Stimulated activated CD8-positive, alpha-beta memory T cell treated with anti-CD3 and anti-CD28 coated beads, Interleukin-7, amount 100 ng/mL, for 48 hours (primary cell): ENCODE data around the gene ZMIZ1.
"Not testable (repeated sequence)": the region's sequence is repeated elsewhere in the genome, so short reads cannot be mapped to it uniquely, and the experiment has no call there.

Experiments
- DNase-seq, 2 donors: peaks; one replicate each; pipeline ENCODE4 v3.0.0-alpha.2; 2020; ENCODE audit warnings: low read depth in 1 of 2; ENCODE audit errors: extremely low read depth in 1 of 2

The ZMIZ1 gene

GRCh38 chr10:79030705-79031104, 38.1 kb upstream of the ZMIZ1 start:
- DNase-seq = no peak

- no peak for DNase-seq
These were observed 37.0 kb upstream of the ZMIZ1 start for GRCh38 chr10:79031723-79032122.

GRCh38 chr10:79034271-79034876, 34.4 kb upstream of the ZMIZ1 start:
- no peak for DNase-seq

GRCh38 chr10:79036416-79036815, 32.4 kb upstream of the ZMIZ1 start:
- not testable (repeated sequence) for DNase-seq

GRCh38 chr10:79038104-79038840, 30.5 kb upstream of the ZMIZ1 start:
- DNase-seq = no peak

- DNase-seq = no peak
These were observed 29.9 kb upstream of the ZMIZ1 start for GRCh38 chr10:79038841-79039201.

GRCh38 chr10:79042639-79043411, 25.9 kb upstream of the ZMIZ1 start:
- DNase-seq = no peak

- DNase-seq = no peak
These were observed 24.6 kb upstream of the ZMIZ1 start for GRCh38 chr10:79044036-79044632.

GRCh38 chr10:79044846-79045245, 23.9 kb upstream of the ZMIZ1 start:
- no peak for DNase-seq

- no peak for DNase-seq
These were observed 23.1 kb upstream of the ZMIZ1 start for GRCh38 chr10:79045566-79046175.

GRCh38 chr10:79046326-79046725, 22.4 kb upstream of the ZMIZ1 start:
- no peak for DNase-seq

GRCh38 chr10:79046741-79047583, 21.8 kb upstream of the ZMIZ1 start:
- no peak for DNase-seq

- DNase-seq = no peak
These were observed 21.2 kb upstream of the ZMIZ1 start for GRCh38 chr10:79047584-79047874.

- DNase-seq = no peak
These were observed 20.7 kb upstream of the ZMIZ1 start for GRCh38 chr10:79047875-79048638.

GRCh38 chr10:79048639-79049550, 19.9 kb upstream of the ZMIZ1 start:
- DNase-seq = no peak

GRCh38 chr10:79049931-79050895, 18.6 kb upstream of the ZMIZ1 start:
- no peak for DNase-seq

- DNase-seq = no peak
These were observed 17.7 kb upstream of the ZMIZ1 start for GRCh38 chr10:79050896-79051555.
